Stimulated activated CD4-positive, alpha-beta T cell treated with anti-CD3 and anti-CD28 coated beads, Interleukin-4, amount 100 ng/mL, for 48 hours (primary cell): Measurements from ENCODE around the gene PPP1R13B.
A peak's percentile ranks its signal among the peaks of the same experiment; 100 is the strongest.

Experiments
- DNase-seq, 2 donors: peaks; one replicate each; pipeline ENCODE4 v3.0.0-alpha.2; 2020; ENCODE audit warnings: low read depth in 2 of 2

PPP1R13B gene

GRCh38 chr14:103730490-103731035 lies 116.8 kb downstream of the PPP1R13B start:
- no peak for DNase-seq

DNA sequence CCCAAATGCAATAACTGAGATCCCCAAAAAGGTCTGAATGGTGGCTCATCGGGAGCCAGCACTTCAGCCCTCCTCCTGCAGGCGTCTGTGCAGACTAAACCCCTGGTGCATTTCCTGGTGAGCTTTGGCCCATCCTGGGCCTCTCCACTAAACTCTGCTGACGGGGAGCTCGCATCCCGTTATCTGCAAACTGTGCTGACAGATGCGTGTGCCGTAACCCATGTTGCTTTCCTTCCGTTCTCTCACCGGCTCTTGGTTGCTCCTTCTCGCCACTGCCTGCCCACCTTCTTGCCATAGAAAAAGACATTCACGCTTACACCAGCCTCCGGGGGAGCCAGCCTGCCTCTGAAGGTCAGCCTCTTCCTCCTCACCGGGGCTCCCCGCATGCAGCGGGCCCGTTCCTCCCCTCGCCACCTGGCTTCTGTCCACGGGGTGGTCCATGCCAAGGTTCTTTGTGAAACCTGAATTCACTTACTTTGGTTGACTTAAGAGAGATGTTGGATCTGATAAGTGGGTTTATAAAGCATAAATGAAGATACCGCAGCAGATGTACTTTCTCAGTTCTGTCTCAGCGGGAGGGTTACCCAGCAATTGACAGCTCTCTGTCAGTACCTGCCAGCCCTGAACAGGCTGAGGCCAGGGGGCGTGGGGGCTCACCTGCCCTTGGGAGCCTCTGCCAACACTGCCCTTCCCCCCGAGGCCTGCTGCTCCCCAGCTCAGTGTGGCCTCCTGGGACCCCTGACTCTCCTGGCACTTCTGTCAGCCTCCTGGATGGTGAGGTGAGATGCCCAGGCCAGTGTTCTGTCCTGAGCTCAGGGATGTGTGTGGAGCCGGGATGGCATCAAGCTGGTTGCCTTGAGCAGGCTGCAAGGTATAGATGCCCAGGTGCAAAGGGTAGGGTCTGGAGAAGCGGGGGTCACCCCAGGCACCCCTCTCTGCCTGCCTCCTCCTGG lies 117.6 kb downstream of the PPP1R13B start:
- no peak for DNase-seq

- no peak for DNase-seq
Observed at GRCh38 chr14:103728721-103729120, 118.7 kb downstream of the PPP1R13B start.

DNA sequence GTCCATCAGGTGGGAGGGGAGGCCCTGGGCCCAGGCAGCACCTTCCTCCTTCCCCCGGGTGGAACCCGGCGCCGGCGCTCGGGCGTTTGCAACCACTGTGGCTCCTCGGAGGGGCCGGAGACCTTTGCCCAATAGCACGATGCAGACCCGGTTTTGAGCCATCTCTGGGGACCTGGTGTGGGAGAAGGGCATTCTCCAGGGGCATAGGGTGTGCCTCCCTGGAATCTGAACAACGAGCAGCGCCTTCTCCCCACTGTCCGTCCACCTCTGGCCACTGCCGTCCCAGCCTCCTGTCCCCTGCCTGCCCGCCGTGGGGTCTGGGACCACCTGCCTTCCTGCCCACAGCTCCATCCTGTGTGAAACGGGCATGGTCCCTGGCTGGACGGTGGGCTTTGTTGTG lies 119.2 kb downstream of the PPP1R13B start:
- DNase-seq = no peak

GRCh38 chr14:103727313-103727980 lies 119.9 kb downstream of the PPP1R13B start:
- DNase-seq = no peak

DNA sequence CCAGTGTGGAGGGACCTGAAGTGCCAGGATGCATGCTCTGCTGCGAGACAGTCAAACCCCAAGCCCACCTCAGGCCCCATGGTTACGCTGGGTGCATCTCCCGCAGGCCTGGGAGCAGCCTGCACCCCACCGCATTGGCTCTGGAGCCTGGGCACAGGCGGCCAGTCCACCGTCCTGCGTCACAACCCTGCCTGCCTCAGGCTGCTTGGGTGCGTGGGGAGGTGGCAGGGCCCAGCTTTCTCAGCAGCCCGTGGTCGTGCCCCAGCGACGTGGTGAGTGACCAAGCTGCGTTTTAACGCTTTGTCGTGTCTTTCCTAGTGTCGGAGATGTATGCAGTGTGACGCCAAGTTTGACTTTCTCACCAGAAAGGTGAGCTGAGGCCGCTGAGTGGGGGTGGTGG lies 120.9 kb downstream of the PPP1R13B start:
- no peak for DNase-seq

- no peak for DNase-seq
Observed at GRCh38 chr14:103725739-103726395, 121.5 kb downstream of the PPP1R13B start.

GRCh38 chr14:103725001-103725682 lies 122.2 kb downstream of the PPP1R13B start:
- no peak for DNase-seq

DNA sequence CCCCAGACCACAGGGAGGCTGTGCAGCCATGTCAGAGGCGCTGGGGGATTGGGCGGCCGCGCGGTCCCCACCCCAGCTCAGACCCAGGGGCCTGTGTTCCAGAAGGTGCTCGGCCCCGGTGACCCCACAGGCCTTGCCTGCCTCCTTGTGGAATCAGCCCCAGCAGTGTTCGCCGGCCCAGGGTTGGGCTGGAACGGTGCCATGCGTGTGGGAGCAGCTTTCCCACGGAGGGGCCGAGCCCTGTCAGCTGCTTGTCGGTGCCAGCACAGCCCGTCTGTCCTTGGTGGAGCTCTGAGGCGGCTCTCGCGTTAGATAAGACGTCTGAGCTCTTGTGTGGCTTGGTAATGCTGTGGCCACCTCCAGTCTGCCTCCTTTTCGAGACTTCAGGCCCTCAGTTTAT lies 123.3 kb downstream of the PPP1R13B start:
- no peak for DNase-seq

DNA sequence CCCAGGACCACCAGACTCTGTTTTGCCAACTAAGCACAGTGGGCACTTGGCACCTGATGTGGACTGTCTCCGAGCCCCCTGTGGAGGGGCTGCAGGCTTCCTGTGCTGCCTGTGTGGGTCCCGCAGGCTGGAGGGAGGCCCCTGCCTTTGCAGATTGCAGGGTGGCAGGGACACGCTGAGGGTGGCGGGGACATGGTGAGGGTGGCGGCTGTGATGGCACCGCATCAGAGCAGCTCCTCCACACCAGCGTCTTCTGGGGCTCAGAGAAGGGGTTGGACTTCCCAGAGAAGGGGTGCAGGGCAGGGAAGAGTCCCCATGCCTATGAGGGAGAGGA lies 123.7 kb downstream of the PPP1R13B start:
- no peak for DNase-seq

GRCh38 chr14:103721334-103722120 lies 125.8 kb downstream of the PPP1R13B start:
- DNase-seq = peak in 1 of 2 donors; percentile 50

GRCh38 chr14:103719751-103720150 lies 127.6 kb downstream of the PPP1R13B start:
- DNase-seq = no peak

DNA sequence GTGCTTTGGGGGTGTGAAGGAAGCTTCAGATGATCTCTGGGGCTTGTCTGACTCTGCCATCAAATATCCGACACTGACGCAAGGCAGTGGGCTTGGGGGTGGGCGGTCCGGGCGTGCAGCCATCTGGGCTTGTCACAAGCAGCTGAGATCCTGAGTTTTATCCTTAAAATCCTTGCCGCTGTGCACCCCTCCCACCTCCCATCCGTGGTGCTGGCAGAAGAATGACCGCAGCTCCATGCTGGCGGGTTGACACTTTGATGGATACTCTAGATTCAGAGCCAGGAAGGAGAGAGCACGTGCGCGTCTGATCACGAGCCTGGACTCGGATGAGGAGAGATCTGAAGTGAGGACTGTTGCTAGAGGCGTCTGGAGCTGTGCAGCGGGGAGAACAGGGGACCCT lies 128.8 kb downstream of the PPP1R13B start:
- no peak for DNase-seq

DNA sequence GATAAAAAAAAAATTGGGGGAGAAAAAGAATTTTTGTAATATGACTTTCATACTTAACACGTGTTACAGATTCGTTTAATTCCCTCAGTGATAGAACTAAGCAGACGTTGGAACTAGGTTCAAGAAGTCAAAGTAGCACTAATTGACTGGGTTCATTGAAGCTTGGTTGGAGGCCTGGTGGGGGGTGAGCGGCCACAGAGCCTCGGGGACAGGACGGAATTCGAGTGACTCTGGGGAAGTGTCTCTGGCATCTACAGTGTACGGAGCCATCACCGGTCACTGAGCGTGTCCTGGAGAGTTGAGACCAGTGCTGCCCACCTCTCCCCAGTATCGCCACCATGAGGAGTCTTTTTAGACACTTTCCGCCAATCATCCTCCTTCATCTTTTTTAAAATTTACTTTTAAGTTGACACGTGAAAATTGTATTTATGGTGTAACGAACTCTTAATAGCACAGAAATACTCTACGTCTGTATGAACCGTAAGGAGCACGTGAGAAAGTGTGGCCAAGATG lies 130.4 kb downstream of the PPP1R13B start:
- DNase-seq = no peak

DNA sequence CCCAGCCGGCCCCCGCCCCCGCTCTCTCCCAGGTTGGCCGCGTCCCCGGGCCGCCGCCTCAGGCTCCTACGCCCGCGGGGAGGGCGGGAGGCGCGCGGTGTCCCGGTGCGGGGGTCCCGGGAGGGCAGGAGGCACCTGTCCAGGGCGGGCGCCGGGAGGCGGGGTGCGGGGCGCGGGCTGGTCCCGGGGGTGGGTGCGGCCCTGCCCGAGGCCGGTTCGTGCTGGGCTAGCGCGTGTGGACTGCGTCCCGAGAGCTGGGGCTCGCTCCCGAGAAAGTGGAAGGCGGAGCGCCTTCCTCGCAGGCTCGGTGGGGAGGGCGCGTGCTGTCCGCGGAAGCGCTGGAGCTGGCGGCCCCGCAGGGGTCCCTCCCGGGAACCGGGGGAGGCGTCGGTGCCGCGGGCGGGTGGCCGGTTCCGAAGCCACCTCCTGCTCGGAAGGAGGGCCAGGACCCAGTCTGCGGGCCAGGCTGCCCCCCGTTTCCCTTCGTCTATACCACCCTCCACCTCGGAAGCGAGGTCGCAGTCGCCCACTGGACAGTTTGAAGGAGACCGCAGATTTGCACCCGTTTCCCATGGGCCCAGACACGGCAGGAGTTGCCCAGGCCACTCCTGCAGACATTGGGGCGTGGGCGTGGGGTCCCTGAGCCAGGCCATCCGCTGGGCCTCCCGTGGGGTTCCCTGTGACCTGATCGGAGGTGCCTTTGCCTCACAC lies 131.1 kb downstream of the PPP1R13B start:
- DNase-seq = no peak

DNA sequence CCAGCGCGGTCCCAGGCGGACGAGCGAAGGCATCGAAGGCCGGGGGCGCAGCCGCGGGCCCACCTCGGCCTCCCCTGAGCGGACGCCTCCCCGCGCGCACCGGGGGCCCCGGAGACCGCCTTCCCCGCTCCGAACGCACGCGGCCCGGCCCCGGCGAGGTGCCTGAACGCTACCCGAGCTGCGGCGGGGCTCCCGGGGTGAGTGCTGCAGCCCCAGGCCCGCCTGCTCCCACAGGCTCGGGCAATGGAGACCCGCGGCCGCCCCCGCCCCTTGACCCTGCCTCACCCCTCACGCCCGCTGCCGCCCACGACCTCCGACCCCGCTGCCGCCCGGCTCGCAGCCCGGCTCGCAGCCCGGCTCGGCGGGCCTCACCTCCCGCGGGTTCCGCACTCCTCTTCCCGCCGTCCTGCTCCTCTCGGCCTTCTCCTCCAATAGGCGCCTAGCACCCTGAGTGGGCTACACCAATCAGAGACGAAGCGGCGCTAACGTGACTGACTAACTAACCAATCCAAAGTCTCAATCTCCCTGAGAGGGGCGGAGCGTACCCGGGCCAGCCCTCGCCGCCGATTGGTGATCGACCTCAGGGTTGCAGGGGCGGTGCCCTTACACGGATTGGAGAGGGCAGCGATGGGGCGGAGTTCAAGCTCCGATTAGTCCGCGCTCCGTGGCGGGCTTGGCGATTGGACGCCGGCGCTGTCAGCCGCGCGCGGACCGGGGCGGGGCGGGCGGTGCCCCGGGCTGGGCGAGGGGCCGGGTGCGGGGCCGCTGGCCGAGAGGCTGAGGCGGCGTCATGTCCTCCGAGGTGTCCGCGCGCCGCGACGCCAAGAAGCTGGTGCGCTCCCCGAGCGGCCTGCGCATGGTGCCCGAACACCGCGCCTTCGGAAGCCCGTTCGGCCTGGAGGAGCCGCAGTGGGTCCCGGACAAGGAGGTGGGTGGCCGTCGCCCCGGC lies 132.0 kb downstream of the PPP1R13B start, which contains the start of the genes XRCC3 and ZFYVE21:
Gene XRCC3, minus strand, starts transcription at position 400 of the 949 bp plus-strand sequence. CDS start 4,364 bp downstream, outside the sequence.
Gene ZFYVE21, plus strand, starts transcription at position 759 of the 949 bp plus-strand sequence. Its CDS starts 32 bp downstream, at position 791.
- peak; percentile 99 for DNase-seq

- no peak for DNase-seq
Observed at GRCh38 chr14:103714063-103714724, 133.2 kb downstream of the PPP1R13B start.
